SK-N-SH treated with all-trans-retinoic acid at 6 μM for 48 hours (cell line): ENCODE data around the gene UGT1A10.

Experiments
- ATAC-seq: fragments of 200-7000 bp; cut with Tn5 transposase; 3 replicates; pipeline ENCODE4 v1.9.1; 2020; ENCODE audit warnings: mild to moderate bottlenecking, moderate library complexity
- ARNTL ChIP-seq: fragments of 450-650 bp; formaldehyde crosslinking; IDR thresholded peaks from 2 replicates; pipeline ENCODE4 v1.5.0; 2020; ENCODE audit warnings: low read depth, mild to moderate bottlenecking, moderate library complexity, borderline replicate concordance
- BACH2 ChIP-seq: fragments of 250-450 bp; sonication (Bioruptor Pico); IDR thresholded peaks from 2 replicates; pipeline ENCODE4 v1.9.0; 2021; ENCODE audit warnings: mild to moderate bottlenecking, borderline replicate concordance
- CREB5 ChIP-seq: fragments of 250-450 bp; sonication (Bioruptor Pico); IDR thresholded peaks from 2 replicates; pipeline ENCODE4 v1.5.1; 2020; ENCODE audit warnings: low read depth, mild to moderate bottlenecking, moderate library complexity
- CSDC2 ChIP-seq: fragments of 250-450 bp; sonication (Bioruptor Pico); IDR thresholded peaks from 2 replicates; pipeline ENCODE4 v1.5.0; 2020; ENCODE audit warnings: mild to moderate bottlenecking, moderate library complexity
- ESRRG ChIP-seq: fragments of 250-450 bp; sonication (Bioruptor Pico); IDR thresholded peaks from 2 replicates; pipeline ENCODE4 v1.6.1; 2021; ENCODE audit warnings: mild to moderate bottlenecking
- GLIS3 ChIP-seq: fragments of 250-450 bp; sonication (Bioruptor Pico); IDR thresholded peaks from 2 replicates; pipeline ENCODE4 v1.5.0; 2020; ENCODE audit warnings: mild to moderate bottlenecking, moderate library complexity
- ISL1 ChIP-seq: fragments of 250-450 bp; sonication (Bioruptor Pico); IDR thresholded peaks from 2 replicates; pipeline ENCODE4 v2.1.2; 2022; ENCODE audit warnings: mild to moderate bottlenecking, moderate library complexity
- OSR1 ChIP-seq: fragments of 250-450 bp; sonication (Bioruptor Pico); IDR thresholded peaks from 2 replicates; pipeline ENCODE4 v1.8.0; 2022; ENCODE audit warnings: moderate library complexity, mild to moderate bottlenecking, inconsistent platforms
- PPARA ChIP-seq: fragments of 250-450 bp; sonication (Bioruptor Pico); IDR thresholded peaks from 2 replicates; pipeline ENCODE4 v1.5.0; 2020; ENCODE audit warnings: mild to moderate bottlenecking, borderline replicate concordance
- RARB ChIP-seq: fragments of 250-450 bp; sonication (Bioruptor Pico); IDR thresholded peaks from 2 replicates; pipeline ENCODE4 v1.8.0; 2021; ENCODE audit warnings: mild to moderate bottlenecking, moderate library complexity
- SNAI2 ChIP-seq: fragments of 250-450 bp; sonication (Bioruptor Pico); IDR thresholded peaks from 2 replicates; pipeline ENCODE4 v1.5.0; 2020; ENCODE audit warnings: mild to moderate bottlenecking, moderate library complexity
- TCF4 ChIP-seq: fragments of 250-450 bp; sonication (Bioruptor Pico); IDR thresholded peaks from 2 replicates; pipeline ENCODE4 v1.8.0; 2021; ENCODE audit warnings: mild to moderate bottlenecking, moderate library complexity, borderline replicate concordance
- TOX ChIP-seq: fragments of 250-450 bp; sonication (Bioruptor Pico); IDR thresholded peaks from 2 replicates; pipeline ENCODE4 v1.8.0; 2021; ENCODE audit warnings: mild to moderate bottlenecking, moderate library complexity, borderline replicate concordance
- ZC3H10 ChIP-seq: fragments of 250-450 bp; sonication (Bioruptor Pico); IDR thresholded peaks from 2 replicates; pipeline ENCODE4 v1.5.1; 2021; ENCODE audit warnings: mild to moderate bottlenecking, moderate library complexity
- ZFP3 ChIP-seq: fragments of 250-450 bp; sonication (Bioruptor Pico); IDR thresholded peaks from 2 replicates; pipeline ENCODE4 v1.5.0; 2020; ENCODE audit warnings: mild to moderate bottlenecking, moderate library complexity
- ZFP30 ChIP-seq: fragments of 450-650 bp; formaldehyde crosslinking; IDR thresholded peaks from 2 replicates; pipeline ENCODE4 v1.5.0; 2022; ENCODE audit warnings: mild to moderate bottlenecking, moderate library complexity
- ZNF565 ChIP-seq: fragments of 450-650 bp; formaldehyde crosslinking; conservative IDR thresholded peaks from 2 replicates; pipeline ENCODE4 v1.5.0; 2020; ENCODE audit warnings: low read depth, mild to moderate bottlenecking, moderate library complexity
- ZNF70 ChIP-seq: fragments of 450-650 bp; formaldehyde crosslinking; IDR thresholded peaks from 2 replicates; pipeline ENCODE4 v1.5.0; 2020; ENCODE audit warnings: mild to moderate bottlenecking, moderate library complexity
- ZNF8 ChIP-seq: fragments of 450-650 bp; formaldehyde crosslinking; IDR thresholded peaks from 2 replicates; pipeline ENCODE4 v1.5.0; 2020; ENCODE audit warnings: mild to moderate bottlenecking, moderate library complexity
- TF ChIP-seq, protein P1 (sequence below): fragments of 250-450 bp; sonication (Bioruptor Pico); IDR thresholded peaks from 2 replicates; pipeline ENCODE4 v1.8.0; 2020; ENCODE audit warnings: mild to moderate bottlenecking, moderate library complexity, borderline replicate concordance
- TF ChIP-seq, protein P2 (sequence below): fragments of 250-450 bp; sonication (Bioruptor Pico); IDR thresholded peaks from 2 replicates; pipeline ENCODE4 v1.5.0; 2020; ENCODE audit warnings: mild to moderate bottlenecking, moderate library complexity
- TF ChIP-seq, protein P3 (sequence below): fragments of 250-450 bp; sonication (Bioruptor Pico); IDR thresholded peaks from 2 replicates; pipeline ENCODE4 v1.8.0; 2021; ENCODE audit warnings: low read depth, mild to moderate bottlenecking, moderate library complexity, borderline replicate concordance

Gene UGT1A10

GRCh38 chr2:233713262-233713615 lies 77.0 kb downstream of the UGT1A10 start:
- TF ChIP-seq RARB (no peak), ZNF8 (CRISPR knock-in tag) (no peak), ISL1 (CRISPR knock-in tag) (no peak), BACH2 (CRISPR knock-in tag) (no peak), ZC3H10 (no peak), TOX (CRISPR knock-in tag) (no peak), ESRRG (no peak), ZNF70 (no peak), SNAI2 (no peak), OSR1 (CRISPR knock-in tag) (no peak), ZNF565 (no peak), GLIS3 (CRISPR knock-in tag) (no peak), ZFP30 (CRISPR knock-in tag) (no peak)
- TF ChIP-seq, protein P1, sequence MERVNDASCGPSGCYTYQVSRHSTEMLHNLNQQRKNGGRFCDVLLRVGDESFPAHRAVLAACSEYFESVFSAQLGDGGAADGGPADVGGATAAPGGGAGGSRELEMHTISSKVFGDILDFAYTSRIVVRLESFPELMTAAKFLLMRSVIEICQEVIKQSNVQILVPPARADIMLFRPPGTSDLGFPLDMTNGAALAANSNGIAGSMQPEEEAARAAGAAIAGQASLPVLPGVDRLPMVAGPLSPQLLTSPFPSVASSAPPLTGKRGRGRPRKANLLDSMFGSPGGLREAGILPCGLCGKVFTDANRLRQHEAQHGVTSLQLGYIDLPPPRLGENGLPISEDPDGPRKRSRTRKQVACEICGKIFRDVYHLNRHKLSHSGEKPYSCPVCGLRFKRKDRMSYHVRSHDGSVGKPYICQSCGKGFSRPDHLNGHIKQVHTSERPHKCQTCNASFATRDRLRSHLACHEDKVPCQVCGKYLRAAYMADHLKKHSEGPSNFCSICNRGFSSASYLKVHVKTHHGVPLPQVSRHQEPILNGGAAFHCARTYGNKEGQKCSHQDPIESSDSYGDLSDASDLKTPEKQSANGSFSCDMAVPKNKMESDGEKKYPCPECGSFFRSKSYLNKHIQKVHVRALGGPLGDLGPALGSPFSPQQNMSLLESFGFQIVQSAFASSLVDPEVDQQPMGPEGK (CRISPR knock-in tag): no peak
- TF ChIP-seq, protein P2, sequence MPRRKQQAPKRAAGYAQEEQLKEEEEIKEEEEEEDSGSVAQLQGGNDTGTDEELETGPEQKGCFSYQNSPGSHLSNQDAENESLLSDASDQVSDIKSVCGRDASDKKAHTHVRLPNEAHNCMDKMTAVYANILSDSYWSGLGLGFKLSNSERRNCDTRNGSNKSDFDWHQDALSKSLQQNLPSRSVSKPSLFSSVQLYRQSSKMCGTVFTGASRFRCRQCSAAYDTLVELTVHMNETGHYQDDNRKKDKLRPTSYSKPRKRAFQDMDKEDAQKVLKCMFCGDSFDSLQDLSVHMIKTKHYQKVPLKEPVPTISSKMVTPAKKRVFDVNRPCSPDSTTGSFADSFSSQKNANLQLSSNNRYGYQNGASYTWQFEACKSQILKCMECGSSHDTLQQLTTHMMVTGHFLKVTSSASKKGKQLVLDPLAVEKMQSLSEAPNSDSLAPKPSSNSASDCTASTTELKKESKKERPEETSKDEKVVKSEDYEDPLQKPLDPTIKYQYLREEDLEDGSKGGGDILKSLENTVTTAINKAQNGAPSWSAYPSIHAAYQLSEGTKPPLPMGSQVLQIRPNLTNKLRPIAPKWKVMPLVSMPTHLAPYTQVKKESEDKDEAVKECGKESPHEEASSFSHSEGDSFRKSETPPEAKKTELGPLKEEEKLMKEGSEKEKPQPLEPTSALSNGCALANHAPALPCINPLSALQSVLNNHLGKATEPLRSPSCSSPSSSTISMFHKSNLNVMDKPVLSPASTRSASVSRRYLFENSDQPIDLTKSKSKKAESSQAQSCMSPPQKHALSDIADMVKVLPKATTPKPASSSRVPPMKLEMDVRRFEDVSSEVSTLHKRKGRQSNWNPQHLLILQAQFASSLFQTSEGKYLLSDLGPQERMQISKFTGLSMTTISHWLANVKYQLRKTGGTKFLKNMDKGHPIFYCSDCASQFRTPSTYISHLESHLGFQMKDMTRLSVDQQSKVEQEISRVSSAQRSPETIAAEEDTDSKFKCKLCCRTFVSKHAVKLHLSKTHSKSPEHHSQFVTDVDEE: no peak
- no peak for ATAC-seq

- TF ChIP-seq ARNTL (CRISPR knock-in tag) (no peak), ZC3H10 (no peak), TCF4 (no peak), ZFP3 (CRISPR knock-in tag) (no peak), TOX (CRISPR knock-in tag) (no peak), CREB5 (CRISPR knock-in tag) (no peak)
- TF ChIP-seq, protein P1 (CRISPR knock-in tag): no peak
- ATAC-seq: no peak
Measured at GRCh38 chr2:233714121-233714520, 77.9 kb downstream of the UGT1A10 start.

- no peak for ATAC-seq
- TF ChIP-seq ESRRG (no peak), ZFP3 (CRISPR knock-in tag) (no peak), RARB (no peak), TCF4 (no peak), ZNF8 (CRISPR knock-in tag) (no peak), ARNTL (CRISPR knock-in tag) (no peak), SNAI2 (no peak), ZNF565 (no peak), PPARA (CRISPR knock-in tag) (no peak), BACH2 (CRISPR knock-in tag) (no peak), OSR1 (CRISPR knock-in tag) (no peak), CSDC2 (CRISPR knock-in tag) (no peak)
- TF ChIP-seq, protein P3, sequence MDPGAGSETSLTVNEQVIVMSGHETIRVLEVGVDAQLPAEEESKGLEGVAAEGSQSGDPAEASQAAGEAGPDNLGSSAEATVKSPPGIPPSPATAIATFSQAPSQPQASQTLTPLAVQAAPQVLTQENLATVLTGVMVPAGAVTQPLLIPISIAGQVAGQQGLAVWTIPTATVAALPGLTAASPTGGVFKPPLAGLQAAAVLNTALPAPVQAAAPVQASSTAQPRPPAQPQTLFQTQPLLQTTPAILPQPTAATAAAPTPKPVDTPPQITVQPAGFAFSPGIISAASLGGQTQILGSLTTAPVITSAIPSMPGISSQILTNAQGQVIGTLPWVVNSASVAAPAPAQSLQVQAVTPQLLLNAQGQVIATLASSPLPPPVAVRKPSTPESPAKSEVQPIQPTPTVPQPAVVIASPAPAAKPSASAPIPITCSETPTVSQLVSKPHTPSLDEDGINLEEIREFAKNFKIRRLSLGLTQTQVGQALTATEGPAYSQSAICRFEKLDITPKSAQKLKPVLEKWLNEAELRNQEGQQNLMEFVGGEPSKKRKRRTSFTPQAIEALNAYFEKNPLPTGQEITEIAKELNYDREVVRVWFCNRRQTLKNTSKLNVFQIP (CRISPR knock-in tag): no peak
- TF ChIP-seq, protein P1 (CRISPR knock-in tag): no peak
- TF ChIP-seq, protein P2: no peak
- TF ChIP-seq, all 23 proteins: peak for 0
Measured at GRCh38 chr2:233718552-233718951, 82.3 kb downstream of the UGT1A10 start, which contains the start of gene UGT1A4. TSS of gene UGT1A4 (plus strand) at chr2:233718736. CDS start at chr2:233718821, 85 bp downstream.
